ENCODE results near the gene NIPAL4.
A peak's percentile ranks its signal among the peaks of the same experiment; 100 is the strongest.

Gene NIPAL4

DNA sequence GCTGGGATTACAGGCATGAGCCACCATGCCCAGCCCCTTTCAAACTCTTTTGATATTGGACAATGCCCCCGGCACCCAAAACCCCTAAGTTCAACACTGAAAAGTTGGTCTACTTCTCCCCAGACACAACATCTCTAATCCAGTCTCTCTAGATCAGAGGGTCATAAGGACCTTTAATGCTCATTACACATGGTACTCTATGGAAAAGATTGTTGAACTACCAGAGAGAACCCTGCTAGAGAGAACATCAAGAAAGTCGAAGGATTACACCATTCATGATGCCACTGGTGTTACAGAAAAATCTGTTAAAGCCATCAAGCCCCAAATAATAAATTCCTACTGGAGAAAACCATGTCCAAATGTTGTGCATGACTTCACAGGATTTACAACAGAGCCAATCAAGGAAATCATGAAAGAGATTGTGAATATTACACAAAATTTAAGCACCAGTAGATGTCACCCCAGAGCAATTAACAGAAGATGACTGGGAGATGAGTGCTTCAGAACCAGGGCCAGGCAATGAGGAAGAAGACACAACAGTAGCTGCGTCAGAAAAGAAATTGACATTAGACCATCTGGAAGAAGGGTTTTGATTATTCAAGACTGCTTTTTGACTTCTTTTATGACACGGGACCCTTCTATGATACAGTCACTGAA lies 28.3 kb upstream of the NIPAL4 start:
- Histone ChIP-seq H3K9me2 (ENCODE audit: low read depth, low read length) (no peaks in the 10 kb centered on the region), H3K27ac (ENCODE audit: low read depth, low read length, poor library complexity, severe bottlenecking) (no peak overlapping the region), H3K4me1 (ENCODE audit: insufficient read depth, low read length, severe bottlenecking) (no peaks in the 10 kb centered on the region), H3F3A (ENCODE audit: insufficient read depth, low read length) (no peaks in the 10 kb centered on the region), H2AFZ (ENCODE audit: low read length) (no peak overlapping the region), H3K27me3 (ENCODE audit: insufficient read depth, low read length) (no peaks in the 10 kb centered on the region), H3K4me2 (ENCODE audit: low read length) (no peak overlapping the region), H3K79me2 (ENCODE audit: insufficient read depth, low read length) (no peaks in the 10 kb centered on the region), H4K20me1 (ENCODE audit: insufficient read depth, low read length) (no peaks in the 10 kb centered on the region), H3K9me3 (ENCODE audit: low read length) (no peaks in the 10 kb centered on the region), H3K9ac (ENCODE audit: low read length) (no peak overlapping the region), H3K36me3 (ENCODE audit: insufficient read depth, low read length) (no peaks in the 10 kb centered on the region), H3K4me3 (ENCODE audit: low read depth, low read length, poor library complexity, severe bottlenecking) (no peak overlapping the region)
- no peak for TF ChIP-seq EZH2 (IDR thresholded peaks at IDR 0.05; ENCODE audit: borderline replicate concordance, low read length)
- TF ChIP-seq, protein P1, sequence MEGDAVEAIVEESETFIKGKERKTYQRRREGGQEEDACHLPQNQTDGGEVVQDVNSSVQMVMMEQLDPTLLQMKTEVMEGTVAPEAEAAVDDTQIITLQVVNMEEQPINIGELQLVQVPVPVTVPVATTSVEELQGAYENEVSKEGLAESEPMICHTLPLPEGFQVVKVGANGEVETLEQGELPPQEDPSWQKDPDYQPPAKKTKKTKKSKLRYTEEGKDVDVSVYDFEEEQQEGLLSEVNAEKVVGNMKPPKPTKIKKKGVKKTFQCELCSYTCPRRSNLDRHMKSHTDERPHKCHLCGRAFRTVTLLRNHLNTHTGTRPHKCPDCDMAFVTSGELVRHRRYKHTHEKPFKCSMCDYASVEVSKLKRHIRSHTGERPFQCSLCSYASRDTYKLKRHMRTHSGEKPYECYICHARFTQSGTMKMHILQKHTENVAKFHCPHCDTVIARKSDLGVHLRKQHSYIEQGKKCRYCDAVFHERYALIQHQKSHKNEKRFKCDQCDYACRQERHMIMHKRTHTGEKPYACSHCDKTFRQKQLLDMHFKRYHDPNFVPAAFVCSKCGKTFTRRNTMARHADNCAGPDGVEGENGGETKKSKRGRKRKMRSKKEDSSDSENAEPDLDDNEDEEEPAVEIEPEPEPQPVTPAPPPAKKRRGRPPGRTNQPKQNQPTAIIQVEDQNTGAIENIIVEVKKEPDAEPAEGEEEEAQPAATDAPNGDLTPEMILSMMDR (IDR thresholded peaks at IDR 0.05; ENCODE audit: low read length): peak; percentile 68

DNA sequence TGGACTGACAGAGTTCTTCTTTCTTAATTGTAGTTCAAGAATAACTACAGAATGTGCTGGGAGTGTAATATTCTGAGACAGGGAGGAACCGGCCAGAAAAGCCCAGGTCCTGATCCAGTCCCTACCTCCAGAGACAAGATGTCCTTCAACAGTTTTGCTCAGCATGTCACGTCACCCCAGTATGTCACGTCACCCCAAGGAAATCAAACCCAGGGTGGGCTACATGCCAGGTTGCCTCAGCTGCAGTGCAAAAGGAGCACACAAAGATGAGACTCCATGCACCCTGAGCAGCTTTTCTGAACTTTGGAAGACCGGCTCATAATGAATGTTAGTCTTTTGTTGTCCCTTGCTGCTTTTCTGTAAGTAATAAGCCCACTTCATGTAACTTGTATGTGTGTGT lies 25.9 kb upstream of the NIPAL4 start:
- TF ChIP-seq, protein P1 (IDR thresholded peaks at IDR 0.05; ENCODE audit: low read length): no peak
- TF ChIP-seq EZH2 (IDR thresholded peaks at IDR 0.05; ENCODE audit: borderline replicate concordance, low read length): no peak
- H3F3A ChIP-seq (ENCODE audit: insufficient read depth, low read length): no peaks in the 10 kb centered on the region
- H3K36me3 ChIP-seq (ENCODE audit: insufficient read depth, low read length): no peaks in the 10 kb centered on the region
- no peaks in the 10 kb centered on the region for H3K79me2 ChIP-seq (ENCODE audit: insufficient read depth, low read length)
- no peaks in the 10 kb centered on the region for H3K27me3 ChIP-seq (ENCODE audit: insufficient read depth, low read length)
- no peaks in the 10 kb centered on the region for H3K9me2 ChIP-seq (ENCODE audit: low read depth, low read length)
- no peak overlapping the region for H3K9ac ChIP-seq (ENCODE audit: low read length)
- no peaks in the 10 kb centered on the region for H4K20me1 ChIP-seq (ENCODE audit: insufficient read depth, low read length)
- no peaks in the 10 kb centered on the region for H3K9me3 ChIP-seq (ENCODE audit: low read length)
- no peak overlapping the region for H2AFZ ChIP-seq (ENCODE audit: low read length)
- no peak overlapping the region for H3K4me3 ChIP-seq (ENCODE audit: low read depth, low read length, poor library complexity, severe bottlenecking)
- H3K4me1 ChIP-seq (ENCODE audit: insufficient read depth, low read length, severe bottlenecking): no peaks in the 10 kb centered on the region
- no peak overlapping the region for H3K4me2 ChIP-seq (ENCODE audit: low read length)
- H3K27ac ChIP-seq (ENCODE audit: low read depth, low read length, poor library complexity, severe bottlenecking): no peak overlapping the region

DNA sequence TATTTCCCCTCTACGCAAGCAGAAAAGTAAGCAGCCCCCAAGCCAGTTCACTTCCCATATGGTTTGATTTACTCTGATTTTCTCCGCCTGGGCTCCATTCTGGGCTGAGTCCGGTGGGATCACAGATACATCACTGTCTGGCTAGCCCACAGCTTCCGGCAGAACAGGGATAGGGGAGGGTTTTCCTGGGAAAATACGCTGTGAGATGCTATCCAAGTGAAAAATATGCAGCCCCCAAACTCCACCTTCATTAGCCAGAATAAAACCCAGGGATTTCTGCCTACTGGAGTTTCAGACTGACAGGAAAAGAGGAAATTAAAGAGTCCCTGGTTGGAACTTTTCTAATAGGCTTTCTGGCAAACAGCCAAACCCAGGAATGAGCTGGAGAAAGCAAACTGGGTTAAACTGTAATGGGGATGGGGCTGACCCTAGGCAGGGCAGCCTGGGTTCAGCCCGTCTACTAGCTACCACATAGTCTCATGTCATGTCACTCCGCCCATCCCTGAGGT lies 16.9 kb upstream of the NIPAL4 start:
- Histone ChIP-seq H3K9me3 (ENCODE audit: low read length) (no peaks in the 10 kb centered on the region), H3K4me2 (ENCODE audit: low read length) (no peak overlapping the region), H3K9ac (ENCODE audit: low read length) (no peak overlapping the region), H3K9me2 (ENCODE audit: low read depth, low read length) (no peaks in the 10 kb centered on the region), H4K20me1 (ENCODE audit: insufficient read depth, low read length) (no peaks in the 10 kb centered on the region), H3F3A (ENCODE audit: insufficient read depth, low read length) (no peaks in the 10 kb centered on the region), H3K27me3 (ENCODE audit: insufficient read depth, low read length) (no peaks in the 10 kb centered on the region; the same call in 1 of the 2 replicates), H3K27ac (ENCODE audit: low read depth, low read length, poor library complexity, severe bottlenecking) (no peak overlapping the region), H3K79me2 (ENCODE audit: insufficient read depth, low read length) (no peaks in the 10 kb centered on the region), H2AFZ (ENCODE audit: low read length) (no peak overlapping the region), H3K4me1 (ENCODE audit: insufficient read depth, low read length, severe bottlenecking) (no peaks in the 10 kb centered on the region), H3K36me3 (ENCODE audit: insufficient read depth, low read length) (no peaks in the 10 kb centered on the region), H3K4me3 (ENCODE audit: low read depth, low read length, poor library complexity, severe bottlenecking) (no peak overlapping the region)
- TF ChIP-seq, protein P1 (IDR thresholded peaks at IDR 0.05; ENCODE audit: low read length): no peak
- TF ChIP-seq EZH2 (IDR thresholded peaks at IDR 0.05; ENCODE audit: borderline replicate concordance, low read length): no peak

All from OCI-LY1 (cell line).